Measurements from ENCODE around the gene MAN2A1.
"Not testable (repeated sequence)": the region's sequence is repeated elsewhere in the genome, so short reads cannot be mapped to it uniquely, and the experiment has no call there.

MAN2A1 gene

DNA sequence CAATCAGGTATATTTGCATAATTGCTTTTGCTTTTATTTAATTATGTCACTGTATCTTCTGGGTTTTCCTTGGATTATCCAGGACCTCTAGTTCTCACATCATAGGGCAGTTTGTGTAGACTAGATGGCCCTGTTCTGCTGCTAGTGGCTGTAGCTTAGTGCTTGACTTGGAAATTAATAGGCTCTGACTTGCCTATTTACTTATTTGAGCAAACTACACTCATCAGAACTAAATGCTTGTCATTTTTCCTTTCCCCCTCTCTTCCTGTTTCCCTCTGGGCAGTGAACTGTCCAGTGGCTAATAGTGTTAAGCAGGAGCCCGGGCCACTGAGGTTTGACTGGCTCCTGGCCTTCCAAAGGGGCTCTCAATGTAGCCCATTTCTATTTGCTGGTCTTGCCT lies 135.7 kb downstream of the MAN2A1 start:
- DNase-seq (ENCODE audit: low read depth in 2 of 2) = no peak

DNA sequence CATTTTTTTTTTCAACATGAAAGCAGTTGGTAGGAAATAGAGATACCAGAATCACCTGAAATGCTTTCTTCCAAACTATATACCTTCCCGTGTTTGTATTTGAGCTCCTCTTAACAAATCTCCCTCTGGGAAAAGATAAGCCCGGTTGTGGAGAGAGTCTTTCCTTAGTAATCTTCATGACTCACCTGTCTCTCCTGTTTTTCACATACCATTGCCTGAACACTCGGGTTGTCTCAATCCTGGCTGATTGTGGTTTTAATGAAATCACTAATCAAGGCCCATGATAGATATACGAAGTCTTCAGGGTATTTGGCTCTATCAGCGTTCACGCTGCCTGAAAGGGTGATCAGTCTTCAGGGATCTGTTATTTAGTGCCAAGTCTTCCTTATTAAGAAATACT lies 136.7 kb downstream of the MAN2A1 start:
- no peak for DNase-seq (ENCODE audit: low read depth in 2 of 2)

- DNase-seq (ENCODE audit: low read depth in 2 of 2) = no peak
These were observed 139.6 kb downstream of the MAN2A1 start for GRCh38 chr5:109829331-109829730.

DNA sequence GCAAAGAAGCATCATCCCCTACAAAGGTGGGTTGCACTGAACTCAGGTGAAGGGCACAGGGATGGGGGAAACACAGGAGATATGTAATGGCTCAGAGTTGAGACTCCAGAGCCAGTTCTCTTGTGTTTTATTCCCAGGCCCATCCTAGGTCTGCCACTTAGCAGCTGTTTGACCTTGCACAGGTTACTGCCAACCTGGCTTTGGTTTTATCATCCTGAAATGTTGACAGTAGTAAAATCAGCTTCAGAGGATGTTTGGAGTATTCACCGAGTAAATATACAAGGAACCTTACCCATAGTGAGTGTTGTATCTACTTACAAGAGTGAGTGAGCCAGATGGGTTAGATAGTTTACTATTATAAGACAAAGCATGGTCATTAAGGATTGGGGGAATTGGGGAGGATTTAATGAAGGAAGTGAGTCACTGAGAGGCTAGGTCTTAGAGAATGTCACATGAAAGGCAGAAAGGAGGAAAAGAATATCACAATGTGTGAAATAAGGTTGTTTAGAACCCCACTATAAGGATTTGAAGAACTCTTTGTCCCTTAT lies 141.3 kb downstream of the MAN2A1 start:
- no peak for DNase-seq (ENCODE audit: low read depth in 2 of 2)

DNA sequence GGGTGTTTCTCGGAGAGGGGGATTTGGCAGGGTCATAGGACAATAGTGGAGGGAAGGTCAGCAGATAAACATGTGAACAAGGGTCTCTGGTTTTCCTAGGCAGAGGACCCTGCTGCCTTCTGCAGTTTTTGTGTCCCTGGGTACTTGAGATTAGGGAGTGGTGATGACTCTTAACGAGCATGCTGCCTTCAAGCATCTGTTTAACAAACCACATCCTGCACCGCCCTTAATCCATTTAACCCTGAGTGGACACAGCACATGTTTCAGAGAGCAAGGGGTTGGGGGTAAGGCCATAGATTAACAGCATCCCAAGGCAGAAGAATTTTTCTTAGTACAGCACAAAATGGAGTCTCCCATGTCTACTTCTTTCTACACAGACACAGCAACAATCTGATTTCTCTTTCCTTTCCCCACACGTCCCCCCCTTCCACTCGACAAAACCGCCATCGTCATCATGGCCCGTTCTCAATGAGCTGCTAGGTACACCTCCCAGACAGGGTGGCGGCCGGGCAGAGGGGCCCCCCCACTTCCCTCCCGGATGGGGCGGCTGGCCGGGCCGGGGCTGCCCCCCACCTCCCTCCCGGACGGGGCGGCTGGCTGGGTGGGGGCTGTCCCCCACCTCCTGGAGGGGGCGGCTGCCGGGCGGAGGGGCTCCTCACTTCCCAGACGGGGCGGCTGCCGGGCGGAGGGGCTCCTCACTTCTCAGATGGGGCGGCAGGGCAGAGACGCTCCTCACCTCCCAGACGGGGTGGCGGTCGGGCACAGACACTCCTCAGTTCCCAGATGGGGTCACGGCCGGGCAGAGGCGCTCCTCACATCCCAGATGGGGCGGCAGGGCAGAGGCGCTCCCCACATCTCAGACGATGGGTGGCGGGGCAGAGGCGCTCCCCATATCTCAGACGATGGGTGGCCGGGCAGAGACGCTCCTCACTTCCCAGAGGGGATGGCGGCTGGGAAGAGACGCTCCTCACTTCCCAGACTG lies 142.8 kb downstream of the MAN2A1 start:
- DNase-seq (ENCODE audit: low read depth in 2 of 2) = not testable (repeated sequence)

DNA sequence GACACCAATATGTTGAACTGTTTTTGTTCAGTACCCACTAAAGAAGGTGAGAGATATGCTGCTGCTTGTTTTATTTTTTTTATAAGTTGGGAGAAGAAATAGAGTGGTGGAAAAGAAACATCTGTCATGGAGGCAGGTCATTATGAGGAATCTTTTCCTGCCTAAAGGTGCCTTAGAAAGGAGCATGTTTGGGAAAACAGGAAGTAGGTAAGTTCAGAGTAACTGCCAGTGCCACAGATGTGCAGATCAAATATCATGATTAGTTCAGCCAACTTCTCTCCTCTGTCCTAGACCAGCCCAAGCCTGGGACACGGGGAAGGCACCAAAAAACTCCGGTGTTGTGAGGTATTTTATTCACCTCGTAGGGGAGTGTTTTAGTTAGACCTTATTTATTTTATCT lies 144.2 kb downstream of the MAN2A1 start:
- DNase-seq (ENCODE audit: low read depth in 2 of 2) = no peak

- DNase-seq (ENCODE audit: low read depth in 2 of 2) = no peak
These were observed 146.6 kb downstream of the MAN2A1 start for GRCh38 chr5:109836280-109836679.

DNA sequence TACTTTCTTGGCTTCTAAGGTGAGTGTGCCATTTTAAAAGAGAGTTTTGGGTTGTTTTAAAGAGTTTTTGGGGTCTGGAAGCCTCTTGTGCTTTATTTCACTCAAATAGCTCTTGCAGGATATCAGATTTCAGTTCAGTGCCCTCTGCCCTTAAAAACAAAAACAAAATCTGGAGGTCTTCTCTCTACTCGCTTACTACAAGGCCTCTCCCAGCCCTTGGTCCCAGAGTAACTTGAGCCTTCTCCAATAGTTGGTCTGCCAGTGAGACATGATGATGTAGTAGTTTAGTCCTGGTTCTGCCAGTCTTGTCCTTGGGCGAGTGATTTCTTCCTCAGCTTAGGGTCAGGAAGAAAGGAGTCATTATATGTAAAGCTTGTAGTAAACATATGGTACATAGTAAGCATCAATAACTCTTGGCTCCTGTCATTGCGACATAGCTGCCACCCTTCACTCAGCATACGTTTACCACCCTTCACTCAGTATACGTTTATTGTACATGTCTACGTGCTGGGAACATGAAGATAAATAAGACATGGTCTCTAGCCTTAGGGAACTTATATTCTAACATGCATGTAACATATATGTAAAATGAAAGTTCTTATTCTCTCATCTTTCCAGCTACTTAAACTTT lies 147.6 kb downstream of the MAN2A1 start:
- no peak for DNase-seq (ENCODE audit: low read depth in 2 of 2)

- DNase-seq (ENCODE audit: low read depth in 2 of 2) = no peak
These were observed 148.4 kb downstream of the MAN2A1 start for GRCh38 chr5:109838157-109838556.

- DNase-seq (ENCODE audit: low read depth in 2 of 2) = no peak
These were observed 154.4 kb downstream of the MAN2A1 start for GRCh38 chr5:109844148-109844547.

DNA sequence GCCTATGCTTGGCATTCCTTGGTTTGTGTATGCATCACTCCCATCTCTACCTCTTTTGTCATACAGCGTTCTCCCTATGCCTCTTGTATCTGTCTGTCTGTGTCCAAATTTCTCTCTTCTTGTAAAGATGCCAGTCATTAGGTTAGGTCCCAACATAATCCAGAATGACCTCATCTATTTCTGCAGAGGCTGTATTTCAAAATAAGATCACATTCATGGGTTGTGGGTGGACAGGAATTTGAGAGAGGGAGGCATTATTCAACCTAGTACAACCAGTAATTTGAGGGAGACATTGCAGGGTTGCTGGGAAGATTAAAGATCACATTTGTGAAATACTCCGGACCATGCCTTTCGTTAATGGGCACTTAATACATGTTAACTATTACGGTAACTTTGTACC lies 155.0 kb downstream of the MAN2A1 start:
- DNase-seq (ENCODE audit: low read depth in 2 of 2) = no peak

DNA sequence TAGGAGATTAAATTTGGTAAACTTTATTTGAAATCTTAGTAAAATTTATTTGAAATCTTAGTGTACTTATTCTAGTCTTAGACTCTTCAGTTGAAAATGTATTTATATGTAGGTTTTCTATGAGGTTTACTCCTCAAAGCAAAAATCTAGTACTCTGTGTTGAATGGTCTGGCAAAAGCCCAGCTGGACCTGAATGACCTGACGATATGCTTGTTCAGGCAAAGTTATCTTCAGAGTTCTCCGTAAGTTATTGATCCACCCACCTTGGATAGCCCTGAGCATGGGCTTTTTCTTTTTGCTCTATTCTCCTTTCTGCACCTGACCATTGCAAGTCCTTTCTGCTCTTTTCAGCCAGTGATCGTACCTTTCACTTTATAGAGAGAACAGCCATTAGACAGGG lies 158.4 kb downstream of the MAN2A1 start:
- DNase-seq (ENCODE audit: low read depth in 2 of 2) = no peak

DNA sequence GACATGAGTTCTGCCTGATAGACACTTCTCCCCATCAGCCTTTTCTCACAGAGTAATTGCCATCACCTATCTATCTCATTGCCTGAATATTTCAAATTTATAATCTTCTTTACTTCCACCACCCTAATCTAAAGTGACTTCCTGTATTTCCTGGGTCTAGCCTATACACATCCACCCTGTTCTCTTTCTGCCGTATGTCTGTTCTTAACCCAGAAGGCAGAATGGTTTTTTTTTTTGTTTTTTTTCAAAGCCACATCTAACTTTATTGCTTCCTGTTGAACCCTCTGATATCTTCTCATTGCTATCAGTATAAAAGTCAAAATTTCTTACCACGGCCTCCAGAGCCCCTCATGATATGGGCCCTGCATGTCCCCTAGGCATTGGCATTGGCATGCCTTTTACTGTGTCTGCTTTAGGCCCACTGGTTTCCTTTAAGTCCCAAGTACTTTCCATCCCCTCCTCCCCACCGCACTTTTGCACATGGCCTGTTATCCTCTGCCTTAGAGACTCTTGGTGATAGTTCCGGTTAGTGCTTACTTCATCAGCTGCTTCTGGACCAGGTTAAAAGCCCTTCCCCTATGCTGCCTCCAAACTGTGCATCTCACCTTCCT lies 159.9 kb downstream of the MAN2A1 start:
- no peak for DNase-seq (ENCODE audit: low read depth in 2 of 2)

DNA sequence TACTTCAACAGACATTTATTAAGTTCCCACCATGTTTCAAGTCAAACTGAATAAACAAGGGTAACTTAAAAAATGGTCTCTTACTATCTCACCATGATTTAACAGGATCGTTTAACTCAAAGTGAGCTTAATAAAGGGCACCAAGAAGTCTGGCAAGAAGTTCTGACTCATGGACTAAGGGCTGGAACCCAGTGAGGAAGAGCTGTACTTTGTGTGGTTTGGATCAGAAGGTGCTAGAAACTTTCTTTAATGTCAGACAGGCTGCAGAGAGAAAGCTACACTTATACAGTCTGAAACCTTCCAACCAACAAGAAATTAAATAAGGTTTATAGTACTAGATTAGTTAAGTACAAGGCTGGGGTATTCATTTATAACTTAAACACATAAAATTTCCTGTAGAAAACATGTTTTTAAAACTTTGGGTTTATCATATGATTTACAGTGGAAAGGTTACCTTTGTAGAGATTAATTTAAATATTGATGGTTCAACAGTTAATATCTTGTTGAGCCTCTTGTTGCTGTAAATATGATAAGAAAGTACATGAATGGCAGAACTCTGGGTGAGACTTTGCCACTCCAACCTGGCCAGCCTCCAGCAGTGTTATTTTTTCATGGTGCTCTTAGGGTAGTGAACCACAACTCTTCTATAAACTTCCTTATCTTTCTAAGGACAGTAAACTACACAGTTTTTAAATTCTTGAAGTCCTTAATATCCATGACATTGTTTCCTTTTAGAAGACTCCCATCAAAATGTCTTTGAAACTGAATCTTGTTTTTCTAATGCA lies 162.8 kb downstream of the MAN2A1 start:
- no peak for DNase-seq (ENCODE audit: low read depth in 2 of 2)

DNA sequence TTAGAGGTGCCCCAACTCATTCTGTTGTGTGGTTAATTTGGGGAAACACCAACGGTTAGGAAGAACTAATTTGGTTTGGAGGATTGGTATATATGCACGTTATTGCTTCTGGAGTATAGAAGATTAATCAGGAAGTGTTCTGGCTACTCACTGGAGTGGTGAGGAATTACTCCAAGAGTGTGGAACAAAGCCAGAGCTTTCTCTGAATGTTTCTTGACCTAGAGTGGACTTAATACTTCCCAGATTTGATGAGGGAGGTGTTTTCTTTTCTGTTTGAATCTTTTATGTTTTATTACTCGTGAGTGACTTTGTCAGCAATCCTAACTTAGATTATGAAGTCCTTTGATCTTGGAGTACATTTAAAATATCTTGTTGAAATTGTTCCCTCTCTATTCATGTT lies 163.7 kb downstream of the MAN2A1 start:
- DNase-seq (ENCODE audit: low read depth in 2 of 2) = no peak

DNA sequence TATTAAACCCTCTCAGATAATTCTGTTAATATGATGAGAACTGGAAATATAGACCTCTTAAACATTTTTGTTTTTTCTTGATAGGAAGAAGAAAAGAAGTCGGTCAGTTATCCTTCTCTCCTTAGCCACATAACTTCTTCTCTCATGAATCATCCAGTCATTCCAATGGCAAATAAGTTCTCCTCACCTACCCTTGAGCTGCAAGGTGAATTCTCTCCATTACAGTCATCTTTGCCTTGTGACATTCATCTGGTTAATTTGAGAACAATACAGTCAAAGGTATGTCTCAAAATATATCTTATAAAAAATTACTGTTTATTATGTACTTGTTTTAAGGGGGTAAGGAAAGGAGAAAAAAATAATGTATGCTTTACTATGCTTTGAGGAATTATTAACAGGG lies 165.3 kb downstream of the MAN2A1 start:
- DNase-seq (ENCODE audit: low read depth in 2 of 2) = no peak

- DNase-seq (ENCODE audit: low read depth in 2 of 2) = no peak
These were observed 167.8 kb downstream of the MAN2A1 start for GRCh38 chr5:109857405-109858031.

DNA sequence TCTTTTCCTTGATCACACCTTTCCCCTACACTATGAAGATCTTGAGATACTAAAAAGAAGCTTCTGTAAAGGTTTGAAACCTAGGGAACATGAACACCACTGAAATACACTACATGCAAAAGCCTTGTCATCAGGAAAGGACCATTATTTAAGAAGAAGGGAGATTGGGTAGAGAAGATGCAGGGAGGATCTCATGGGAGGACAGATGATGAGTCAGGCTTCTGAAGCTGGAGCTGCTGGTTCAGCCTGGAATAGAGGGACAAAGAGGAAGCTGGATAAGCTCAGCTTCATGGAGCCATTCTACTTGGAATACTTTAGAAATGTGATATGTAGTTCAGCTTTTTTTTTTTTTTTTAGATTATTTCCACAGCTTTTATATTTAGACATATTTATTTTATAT lies 169.8 kb downstream of the MAN2A1 start:
- no peak for DNase-seq (ENCODE audit: low read depth in 2 of 2)

DNA sequence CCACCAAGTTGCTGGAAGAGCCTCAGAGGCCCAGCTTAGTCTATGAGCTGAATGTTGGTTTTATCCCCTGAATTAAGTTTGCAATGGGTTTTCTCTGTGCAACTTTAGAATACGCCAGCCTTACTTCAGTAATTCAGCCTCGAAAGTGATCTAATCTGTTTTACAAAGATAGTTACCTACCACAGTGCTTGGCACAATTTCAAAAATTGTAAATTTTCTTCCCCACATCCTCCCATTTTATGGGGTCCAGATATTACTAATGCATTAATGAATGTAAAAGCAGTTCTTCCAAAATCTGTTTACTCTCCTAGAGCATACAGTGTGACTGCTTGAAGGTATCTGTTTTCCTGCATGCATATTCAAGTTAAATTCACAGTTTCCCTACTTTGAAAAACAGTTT lies 172.6 kb downstream of the MAN2A1 start:
- DNase-seq (ENCODE audit: low read depth in 2 of 2) = no peak

GRCh38 chr5:109863752-109864151 lies 174.0 kb downstream of the MAN2A1 start:
- no peak for DNase-seq (ENCODE audit: low read depth in 2 of 2)

DNA sequence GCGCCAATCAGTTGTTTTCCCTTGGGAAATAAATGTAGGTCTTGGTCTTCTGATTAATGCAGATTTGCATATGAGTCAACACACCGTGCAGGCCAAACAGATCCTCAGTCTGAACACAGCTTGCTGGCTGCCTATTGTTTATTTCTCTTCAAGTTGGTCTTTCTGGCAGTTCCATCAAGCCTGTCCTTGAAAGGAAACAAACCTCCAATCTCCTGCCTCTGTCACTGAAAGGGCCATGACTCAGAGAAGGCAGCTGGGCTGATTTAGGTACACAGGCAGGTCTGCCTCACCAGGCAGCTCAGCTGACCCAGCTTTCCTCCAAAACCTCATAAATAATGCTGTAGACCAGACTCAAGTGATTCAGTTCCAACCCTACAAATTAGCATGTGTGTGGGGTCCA lies 175.9 kb downstream of the MAN2A1 start:
- DNase-seq (ENCODE audit: low read depth in 2 of 2) = no peak

All from stimulated activated CD8-positive, alpha-beta memory T cell treated with anti-CD3 and anti-CD28 coated beads, Interleukin-15, amount 100 ng/mL, for 48 hours (primary cell).